KMS-11 (cell line): ENCODE measurements around the gene UBE2G1.

Experiments
- H2AFZ ChIP-seq: fragments of 200-600 bp; sonication (generic); 2 replicates; pipeline ENCODE4 v1.6.1; 2016; ENCODE audit warnings: antibody characterized with exemption, mixed run types, low read depth
- H3K27ac ChIP-seq: fragments of 200-600 bp; sonication (generic); 2 replicates; pipeline ENCODE4 v1.6.1; 2016; ENCODE audit warnings: mild to moderate bottlenecking, mixed run types
- H3K27me3 ChIP-seq: fragments of 200-600 bp; sonication (generic); 2 replicates; pipeline ENCODE4 v1.6.1; 2017; ENCODE audit warnings: mild to moderate bottlenecking, low read depth, mixed run types, moderate library complexity; ENCODE audit not compliant: insufficient read depth
- H3K36me3 ChIP-seq: fragments of 200-600 bp; sonication (generic); 2 replicates; pipeline ENCODE4 v1.6.1; 2017; ENCODE audit warnings: mild to moderate bottlenecking, mixed run types; ENCODE audit not compliant: insufficient read depth
- H3K4me1 ChIP-seq: fragments of 200-600 bp; sonication (generic); 2 replicates; pipeline ENCODE4 v1.6.1; 2016; ENCODE audit warnings: mild to moderate bottlenecking, low read depth, mixed run types; ENCODE audit not compliant: poor library complexity, severe bottlenecking
- H3K4me2 ChIP-seq: fragments of 200-600 bp; sonication (generic); 2 replicates; pipeline ENCODE4 v1.7.0; 2016; ENCODE audit warnings: mild to moderate bottlenecking, mixed run types
- H3K4me3 ChIP-seq: fragments of 200-600 bp; sonication (generic); IDR thresholded peaks from 2 replicates; pipeline ENCODE4 v1.6.1; 2017; ENCODE audit warnings: low read depth, low read length, mixed read lengths; ENCODE audit not compliant: insufficient read depth
- H3K79me2 ChIP-seq: fragments of 200-600 bp; sonication (generic); 2 replicates; pipeline ENCODE4 v1.6.1; 2016; ENCODE audit warnings: low read depth, mixed run types; ENCODE audit not compliant: insufficient read depth
- H3K9ac ChIP-seq: fragments of 200-600 bp; sonication (generic); 2 replicates; pipeline ENCODE4 v1.6.1; 2016; ENCODE audit warnings: mild to moderate bottlenecking, mixed run types
- H4K20me1 ChIP-seq: fragments of 200-600 bp; sonication (generic); 2 replicates; pipeline ENCODE4 v1.6.1; 2016; ENCODE audit warnings: mild to moderate bottlenecking, mixed run types; ENCODE audit not compliant: insufficient read depth
- TF ChIP-seq, protein P1 (sequence below): fragments of 200-600 bp; sonication (generic); conservative IDR thresholded peaks from 2 replicates; pipeline ENCODE4 v1.6.1; 2017; ENCODE audit warnings: low read depth, mild to moderate bottlenecking, antibody characterized with exemption, low read length, moderate library complexity, mixed read lengths

UBE2G1 gene

DNA sequence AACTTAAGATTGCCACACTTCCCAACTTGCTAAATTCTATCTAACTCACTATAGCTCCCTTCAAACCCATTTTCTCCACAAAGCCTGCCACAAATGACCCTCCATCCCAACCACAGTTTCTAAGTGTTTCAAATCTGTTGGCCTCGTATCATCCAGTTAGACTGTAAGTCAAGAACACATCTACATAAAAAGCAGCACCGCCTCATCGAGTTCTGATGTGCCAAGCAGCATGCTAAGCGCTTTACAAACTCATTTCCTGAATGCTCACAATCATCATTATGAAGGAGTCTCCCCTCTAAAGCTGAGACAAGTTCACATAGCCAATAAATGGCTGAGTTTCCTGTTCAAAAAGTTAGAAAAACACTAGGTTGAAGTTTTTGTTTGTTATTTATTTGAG, 93.5 kb downstream of the UBE2G1 start:
- Histone ChIP-seq H2AFZ (no peak overlapping the region), H3K36me3 (no peaks in the 10 kb centered on the region), H3K4me2 (no peak overlapping the region), H3K9ac (no peak overlapping the region), H3K79me2 (peaks cover 1% of the 10 kb centered on the region; the same call in 1 of the 2 replicates), H3K27ac (no peak overlapping the region), H4K20me1 (no peaks in the 10 kb centered on the region), H3K4me3 (no peak overlapping the region), H3K27me3 (no peaks in the 10 kb centered on the region), H3K4me1 (no peaks in the 10 kb centered on the region)
- TF ChIP-seq, protein P1, sequence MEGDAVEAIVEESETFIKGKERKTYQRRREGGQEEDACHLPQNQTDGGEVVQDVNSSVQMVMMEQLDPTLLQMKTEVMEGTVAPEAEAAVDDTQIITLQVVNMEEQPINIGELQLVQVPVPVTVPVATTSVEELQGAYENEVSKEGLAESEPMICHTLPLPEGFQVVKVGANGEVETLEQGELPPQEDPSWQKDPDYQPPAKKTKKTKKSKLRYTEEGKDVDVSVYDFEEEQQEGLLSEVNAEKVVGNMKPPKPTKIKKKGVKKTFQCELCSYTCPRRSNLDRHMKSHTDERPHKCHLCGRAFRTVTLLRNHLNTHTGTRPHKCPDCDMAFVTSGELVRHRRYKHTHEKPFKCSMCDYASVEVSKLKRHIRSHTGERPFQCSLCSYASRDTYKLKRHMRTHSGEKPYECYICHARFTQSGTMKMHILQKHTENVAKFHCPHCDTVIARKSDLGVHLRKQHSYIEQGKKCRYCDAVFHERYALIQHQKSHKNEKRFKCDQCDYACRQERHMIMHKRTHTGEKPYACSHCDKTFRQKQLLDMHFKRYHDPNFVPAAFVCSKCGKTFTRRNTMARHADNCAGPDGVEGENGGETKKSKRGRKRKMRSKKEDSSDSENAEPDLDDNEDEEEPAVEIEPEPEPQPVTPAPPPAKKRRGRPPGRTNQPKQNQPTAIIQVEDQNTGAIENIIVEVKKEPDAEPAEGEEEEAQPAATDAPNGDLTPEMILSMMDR, result no peak

DNA sequence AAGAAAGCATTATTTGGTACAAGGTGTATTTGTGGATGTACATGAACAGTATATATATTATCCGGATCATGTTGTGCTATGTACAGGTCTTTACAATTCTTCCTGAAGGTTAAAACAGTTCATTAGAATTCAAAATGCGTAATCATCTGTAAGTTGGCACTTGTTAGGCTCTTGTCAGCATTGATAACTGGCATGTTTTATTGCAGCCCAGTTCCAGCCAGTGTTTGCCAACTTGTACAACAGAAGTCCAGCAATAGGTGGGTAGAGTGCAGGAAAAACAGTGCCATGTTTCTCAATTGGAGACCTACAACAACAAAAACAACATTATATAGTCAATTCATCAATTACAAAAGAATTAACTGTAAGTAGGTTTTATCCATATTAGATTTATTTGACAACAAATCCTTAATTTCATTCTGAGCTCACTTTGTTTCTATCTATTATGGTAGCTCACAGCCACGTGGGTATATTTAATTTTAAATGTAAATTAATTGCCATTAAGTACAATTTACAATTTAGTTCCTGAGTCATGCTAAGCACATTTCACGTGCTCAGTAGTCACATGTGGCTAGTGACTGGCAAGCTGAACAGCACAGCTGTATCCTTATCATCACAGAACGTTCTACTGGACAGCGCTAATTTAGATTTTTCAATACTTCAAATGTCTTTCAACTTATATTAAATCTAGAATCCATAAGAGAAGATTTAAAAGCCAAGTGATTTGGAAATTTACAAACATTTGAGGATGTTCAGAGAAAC, 94.1 kb downstream of the UBE2G1 start:
- TF ChIP-seq, protein P1, result no peak
- H3K27ac ChIP-seq, result no peak overlapping the region
- H3K36me3 ChIP-seq, result no peaks in the 10 kb centered on the region
- no peaks in the 10 kb centered on the region for H4K20me1 ChIP-seq
- H3K9ac ChIP-seq, result no peak overlapping the region
- no peak overlapping the region for H3K4me3 ChIP-seq
- H3K4me1 ChIP-seq, result no peaks in the 10 kb centered on the region
- H3K79me2 ChIP-seq, result no peaks in the 10 kb centered on the region; the same call in 1 of the 2 replicates
- no peak overlapping the region for H3K4me2 ChIP-seq
- H2AFZ ChIP-seq, result no peak overlapping the region
- H3K27me3 ChIP-seq, result no peaks in the 10 kb centered on the region

DNA sequence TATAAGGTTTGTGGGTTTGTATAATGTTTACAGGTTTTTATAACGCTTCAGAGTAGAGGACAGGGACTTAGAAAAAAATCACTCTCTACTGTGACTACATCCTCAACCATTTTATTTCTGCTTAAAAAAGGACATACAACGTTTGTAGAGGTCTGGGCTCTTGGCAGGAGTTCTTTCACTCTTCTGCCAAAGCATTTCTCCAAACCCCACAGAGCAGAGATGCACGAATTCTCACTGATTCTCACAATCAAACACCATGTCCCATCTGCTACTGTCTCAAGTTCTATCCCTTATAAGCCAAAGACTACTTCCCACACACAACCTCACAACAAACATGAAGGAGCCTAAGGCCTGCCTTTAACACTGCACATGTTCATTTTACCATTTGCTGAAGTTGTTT, 95.7 kb downstream of the UBE2G1 start:
- no peak overlapping the region for H3K9ac ChIP-seq
- TF ChIP-seq, protein P1, result no peak
- H3K27me3 ChIP-seq, result no peaks in the 10 kb centered on the region
- no peak overlapping the region for H3K4me2 ChIP-seq
- H3K4me1 ChIP-seq, result no peaks in the 10 kb centered on the region
- no peaks in the 10 kb centered on the region; the same call in 1 of the 2 replicates for H3K79me2 ChIP-seq
- H3K27ac ChIP-seq, result no peak overlapping the region
- H3K36me3 ChIP-seq, result no peaks in the 10 kb centered on the region
- H4K20me1 ChIP-seq, result no peaks in the 10 kb centered on the region
- H2AFZ ChIP-seq, result no peak overlapping the region
- H3K4me3 ChIP-seq, result no peak overlapping the region

DNA sequence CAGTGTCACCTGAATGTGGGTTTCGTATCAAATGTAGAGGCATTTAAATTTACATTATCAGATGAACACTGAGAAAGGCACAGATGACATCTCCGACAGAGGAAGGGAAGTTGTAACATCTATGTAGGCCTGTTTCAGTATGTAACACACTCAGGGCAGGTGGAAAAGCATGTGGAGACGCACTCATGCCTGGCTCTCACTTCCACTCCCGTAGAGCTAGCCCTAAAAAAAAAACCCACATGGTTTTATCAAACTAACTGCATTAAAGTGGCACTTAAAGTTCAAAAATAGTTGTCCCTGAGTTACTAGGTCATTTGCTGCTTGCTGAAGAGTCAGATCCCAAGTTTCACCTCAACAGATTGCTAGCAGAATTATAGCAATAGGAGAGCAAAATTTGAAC, 96.6 kb downstream of the UBE2G1 start:
- no peak overlapping the region for H3K27ac ChIP-seq
- H3K36me3 ChIP-seq, result no peaks in the 10 kb centered on the region
- H3K79me2 ChIP-seq, result no peaks in the 10 kb centered on the region
- TF ChIP-seq, protein P1, result no peak
- no peaks in the 10 kb centered on the region for H4K20me1 ChIP-seq
- H3K4me1 ChIP-seq, result peaks cover under 1% of the 10 kb centered on the region
- no peak overlapping the region for H3K9ac ChIP-seq
- H2AFZ ChIP-seq, result no peak overlapping the region
- H3K27me3 ChIP-seq, result no peaks in the 10 kb centered on the region
- H3K4me3 ChIP-seq, result no peak overlapping the region
- no peak overlapping the region for H3K4me2 ChIP-seq
